Measurements from ENCODE around the gene ZC3H11A. TPM values are rescaled to one million over a fixed set of nuclear protein-coding genes. Genes with fewer than 3 reads are reported as not detected.

The ZC3H11A gene
- total RNA-seq, 2 experiments from 2014 or later: 98.5 to 99.5 TPM

DNA sequence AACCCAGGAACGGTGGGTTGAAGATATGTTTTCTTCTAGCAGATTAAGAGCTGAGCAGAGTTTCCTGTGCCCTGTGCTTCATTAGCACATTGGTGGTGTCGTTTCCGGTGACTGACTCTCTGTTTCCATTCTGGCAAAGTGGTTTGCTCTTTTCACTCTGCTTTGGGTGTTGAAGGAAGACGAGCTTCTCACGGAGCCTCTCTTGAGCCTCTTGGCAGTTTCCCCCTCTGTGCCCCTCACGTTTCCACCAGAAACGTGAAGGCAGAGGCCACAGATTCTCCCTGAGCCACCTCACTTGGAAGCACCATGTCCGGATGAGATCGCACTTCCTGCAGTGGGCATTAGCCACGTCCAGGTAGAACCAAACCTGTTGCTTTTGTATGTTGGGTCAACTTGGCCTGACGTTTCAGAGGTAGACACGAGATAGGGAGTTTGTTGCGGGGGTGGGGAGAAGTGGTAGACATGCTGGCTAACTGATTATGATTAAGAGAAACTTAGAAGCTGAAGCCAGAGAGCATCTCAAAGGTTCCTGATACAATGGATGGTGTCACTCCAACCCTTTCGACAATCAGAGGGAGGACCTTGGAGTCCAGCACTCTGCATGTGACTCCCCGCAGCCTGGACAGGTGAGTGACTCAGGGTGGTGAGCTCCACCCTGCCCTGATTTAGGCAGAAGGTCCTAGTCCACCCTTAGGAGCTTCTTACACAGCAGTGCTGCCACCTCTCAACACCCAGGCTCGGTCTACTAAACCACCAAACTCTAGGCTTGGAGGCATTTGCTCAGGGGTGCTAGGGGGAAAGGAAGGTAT, 30.2 kb upstream of the ZC3H11A start, which contains the start of gene LAX1:
LAX1 (plus strand) TSS at position 155 of the 809 bp plus-strand sequence; CDS start at position 538, 383 bp downstream.
- H3K9me3 Mint-ChIP-seq (ENCODE audit: low read depth): no peaks in the 10 kb centered on the region
- ATAC-seq (peak; percentile 89), DNase-seq (peak; percentile 91)
- H3K36me3 Mint-ChIP-seq: peaks cover 12% of the 10 kb centered on the region
- H3K4me1 Mint-ChIP-seq: peaks cover 52% of the 10 kb centered on the region
- no peaks in the 10 kb centered on the region for H3K27me3 Mint-ChIP-seq
- CTCF ChIA-PET: interaction anchor here (0.8 to 2.8 kb wide), 17 partner anchors 10 to 666 kb away, joined by 3 to 14 read pairs (median 4); partner anchors contain the start of genes ATP2B4, ZBED6 and ZC3H11A
- peak within 1 kb of the TSS; percentile 87 for H3K4me3 Mint-ChIP-seq
- peak within 1 kb of the TSS; percentile 100 for H3K27ac Mint-ChIP-seq

GRCh38 chr1:203768256-203768655, 27.2 kb upstream of the ZC3H11A start:
- Mint-ChIP-seq H3K27me3 (no peaks in the 10 kb centered on the region), H3K4me3 (no peak overlapping the region), H3K27ac (peak overlapping the region; percentile 40), H3K4me1 (peaks cover 53% of the 10 kb centered on the region), H3K9me3 (ENCODE audit: low read depth) (no peaks in the 10 kb centered on the region), H3K36me3 (peaks cover 30% of the 10 kb centered on the region)
- no peak for ATAC-seq
- CTCF ChIA-PET: no interaction called here
- DNase-seq: no peak

GRCh38 chr1:203769505-203770343, 25.7 kb upstream of the ZC3H11A start:
- no peak overlapping the region for H3K4me3 Mint-ChIP-seq
- DNase-seq (no peak), ATAC-seq (no peak)
- H3K27me3 Mint-ChIP-seq: no peaks in the 10 kb centered on the region
- H3K36me3 Mint-ChIP-seq: peaks cover 38% of the 10 kb centered on the region
- peaks cover 39% of the 10 kb centered on the region for H3K4me1 Mint-ChIP-seq
- H3K27ac Mint-ChIP-seq: no peak overlapping the region
- CTCF ChIA-PET: interaction anchor here (0.8 to 1.0 kb wide), 2 partner anchors 11 to 19 kb away, joined by 3 read pairs; no protein-coding TSS in a partner anchor
- H3K9me3 Mint-ChIP-seq (ENCODE audit: low read depth): no peaks in the 10 kb centered on the region

GRCh38 chr1:203771901-203772301, 23.5 kb upstream of the ZC3H11A start:
- Mint-ChIP-seq H3K4me1 (peaks cover 27% of the 10 kb centered on the region), H3K27ac (no peak overlapping the region), H3K27me3 (no peaks in the 10 kb centered on the region)

DNA sequence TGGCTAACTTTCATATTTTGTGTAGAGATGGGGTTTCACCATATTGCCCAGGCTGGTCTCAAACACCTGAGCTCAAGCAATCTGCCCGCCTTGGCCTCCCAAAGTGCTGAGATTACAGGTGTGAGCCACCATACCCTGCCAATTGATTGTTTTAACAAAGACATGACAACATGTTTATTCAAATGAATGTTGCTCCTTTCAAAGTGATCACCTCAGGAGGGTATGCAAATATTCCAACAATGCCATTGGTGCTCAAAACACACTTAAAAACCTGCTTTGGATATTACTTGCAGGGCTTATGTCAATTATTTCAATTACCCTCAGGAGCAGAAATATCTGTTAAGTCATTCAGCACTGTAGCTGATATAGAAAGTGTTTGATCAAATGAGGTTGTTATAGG, 22.6 kb upstream of the ZC3H11A start:
- H3K4me1 Mint-ChIP-seq: peaks cover 22% of the 10 kb centered on the region
- DNase-seq (no peak), ATAC-seq (no peak)
- no peaks in the 10 kb centered on the region for H3K27me3 Mint-ChIP-seq
- H3K9me3 Mint-ChIP-seq (ENCODE audit: low read depth): no peaks in the 10 kb centered on the region
- no peak overlapping the region for H3K4me3 Mint-ChIP-seq
- CTCF ChIA-PET: interaction anchor here (0.7 kb wide), 1 partner anchor 98 kb away, joined by 3 read pairs; no protein-coding TSS in a partner anchor
- peaks cover 43% of the 10 kb centered on the region for H3K36me3 Mint-ChIP-seq
- no peak overlapping the region for H3K27ac Mint-ChIP-seq

More at GRCh38 chr1:203771901-203772301, 23.5 kb upstream of the ZC3H11A start:
- Mint-ChIP-seq H3K9me3 (ENCODE audit: low read depth) (no peaks in the 10 kb centered on the region), H3K4me3 (no peak overlapping the region), H3K36me3 (peaks cover 45% of the 10 kb centered on the region)
- DNase-seq (no peak), ATAC-seq (no peak)
- CTCF ChIA-PET: no interaction called here

GRCh38 chr1:203776636-203777035, 18.8 kb upstream of the ZC3H11A start:
- Mint-ChIP-seq H3K9me3 (ENCODE audit: low read depth) (no peaks in the 10 kb centered on the region), H3K4me1 (peaks cover 3% of the 10 kb centered on the region), H3K4me3 (no peak overlapping the region), H3K36me3 (peaks cover 30% of the 10 kb centered on the region), H3K27me3 (no peaks in the 10 kb centered on the region), H3K27ac (no peak overlapping the region)
- CTCF ChIA-PET: interaction anchor here (0.7 to 1.1 kb wide), 4 partner anchors 23 to 273 kb away, joined by 3 to 5 read pairs (median 3); no protein-coding TSS in a partner anchor
- DNase-seq (no peak), ATAC-seq (peak; percentile 47)

GRCh38 chr1:203777596-203777995, 17.8 kb upstream of the ZC3H11A start:
- ATAC-seq (no peak), DNase-seq (no peak)
- H3K27me3 Mint-ChIP-seq: no peaks in the 10 kb centered on the region
- H3K9me3 Mint-ChIP-seq (ENCODE audit: low read depth): no peaks in the 10 kb centered on the region
- peaks cover 3% of the 10 kb centered on the region for H3K4me1 Mint-ChIP-seq
- H3K36me3 Mint-ChIP-seq: peaks cover 25% of the 10 kb centered on the region
- H3K4me3 Mint-ChIP-seq: no peak overlapping the region
- H3K27ac Mint-ChIP-seq: no peak overlapping the region
- CTCF ChIA-PET: interaction anchor here (0.6 to 1.1 kb wide), 4 partner anchors 22 to 274 kb away, joined by 3 to 5 read pairs (median 3); no protein-coding TSS in a partner anchor

DNA sequence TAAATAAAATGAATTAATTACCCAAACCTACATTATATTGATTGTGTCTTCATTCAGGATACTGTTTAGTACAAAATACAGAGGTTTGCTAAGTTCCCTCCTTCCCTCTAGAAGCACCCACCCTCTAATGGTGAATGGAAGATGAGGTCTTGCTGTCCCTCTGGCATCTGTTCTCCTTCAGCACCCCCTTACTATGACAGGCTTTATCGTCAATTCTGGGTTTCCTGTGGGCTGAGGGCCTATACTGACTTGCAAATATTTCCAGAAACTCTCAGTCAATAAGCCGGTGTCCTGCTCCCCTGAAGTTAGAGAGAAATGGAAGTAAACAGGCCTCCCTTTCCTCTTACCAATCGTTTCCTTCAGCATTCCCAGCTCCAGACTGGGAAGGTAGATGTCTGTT, 17.3 kb upstream of the ZC3H11A start:
- CTCF ChIA-PET: no interaction called here
- peaks cover 19% of the 10 kb centered on the region for H3K36me3 Mint-ChIP-seq
- no peaks in the 10 kb centered on the region for H3K9me3 Mint-ChIP-seq (ENCODE audit: low read depth)
- no peak overlapping the region for H3K4me3 Mint-ChIP-seq
- peaks cover 3% of the 10 kb centered on the region for H3K4me1 Mint-ChIP-seq
- H3K27ac Mint-ChIP-seq: no peak overlapping the region
- ATAC-seq: no peak
- no peaks in the 10 kb centered on the region for H3K27me3 Mint-ChIP-seq
- DNase-seq: no peak

DNA sequence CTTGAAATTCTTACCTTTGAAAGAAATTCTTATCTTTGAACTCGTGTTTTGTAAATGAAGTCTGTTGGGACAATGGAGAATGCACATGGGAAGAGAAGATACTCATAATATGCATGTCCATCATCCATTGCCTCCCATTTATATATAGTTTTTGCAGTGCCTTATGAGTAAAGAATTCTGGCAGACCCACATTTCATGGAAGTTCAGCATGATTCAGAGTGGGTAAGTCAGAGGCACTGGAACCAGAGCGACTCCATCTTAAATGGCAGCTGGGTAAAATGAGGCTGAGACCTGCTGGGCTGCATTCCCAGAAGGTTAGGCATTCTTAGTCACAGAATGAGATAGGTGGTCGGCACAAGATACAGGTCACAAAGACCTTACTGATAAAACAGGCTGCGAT, 16.6 kb upstream of the ZC3H11A start:
- H3K27me3 Mint-ChIP-seq: no peaks in the 10 kb centered on the region
- ATAC-seq (no peak), DNase-seq (no peak)
- no peak overlapping the region for H3K27ac Mint-ChIP-seq
- peaks cover 17% of the 10 kb centered on the region for H3K36me3 Mint-ChIP-seq
- H3K4me1 Mint-ChIP-seq: peaks cover 3% of the 10 kb centered on the region
- H3K9me3 Mint-ChIP-seq (ENCODE audit: low read depth): no peaks in the 10 kb centered on the region
- CTCF ChIA-PET: no interaction called here
- no peak overlapping the region for H3K4me3 Mint-ChIP-seq

- no peaks in the 10 kb centered on the region for H3K9me3 Mint-ChIP-seq (ENCODE audit: low read depth)
- H3K36me3 Mint-ChIP-seq: no peaks in the 10 kb centered on the region
- no peak overlapping the region for H3K4me3 Mint-ChIP-seq
- no peaks in the 10 kb centered on the region for H3K27me3 Mint-ChIP-seq
- DNase-seq (no peak), ATAC-seq (no peak)
- CTCF ChIA-PET: interaction anchor here (1.1 kb wide), 1 partner anchor 40 kb away, joined by 3 read pairs; no protein-coding TSS in a partner anchor
- H3K27ac Mint-ChIP-seq: no peak overlapping the region
- H3K4me1 Mint-ChIP-seq: no peaks in the 10 kb centered on the region
Measured at GRCh38 chr1:203781962-203782361, 13.5 kb upstream of the ZC3H11A start.

DNA sequence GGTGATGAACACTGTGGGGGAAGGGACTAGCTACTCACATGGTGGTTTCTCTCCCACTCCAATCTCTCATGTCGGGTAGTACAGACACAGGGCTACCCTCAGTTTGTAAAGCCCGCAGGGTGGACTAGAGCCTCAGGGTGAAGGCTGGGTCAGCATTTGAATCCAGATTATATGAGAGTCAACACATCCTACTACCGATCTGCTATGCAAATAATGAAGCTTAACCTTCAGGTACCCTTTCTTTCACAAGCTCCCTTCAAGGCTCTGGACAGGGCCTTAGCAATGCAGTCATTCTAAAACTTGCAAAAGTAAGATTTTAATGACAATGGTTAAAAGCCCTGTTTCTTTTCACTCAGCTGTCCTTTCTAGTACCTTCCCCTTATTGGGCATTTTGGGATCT, 5.5 kb upstream of the ZC3H11A start:
- DNase-seq (no peak), ATAC-seq (no peak)
- peaks cover 3% of the 10 kb centered on the region for H3K4me1 Mint-ChIP-seq
- no peaks in the 10 kb centered on the region for H3K27me3 Mint-ChIP-seq
- no peaks in the 10 kb centered on the region for H3K9me3 Mint-ChIP-seq (ENCODE audit: low read depth)
- no peak overlapping the region for H3K27ac Mint-ChIP-seq
- no peak overlapping the region for H3K4me3 Mint-ChIP-seq
- H3K36me3 Mint-ChIP-seq: no peaks in the 10 kb centered on the region
- CTCF ChIA-PET: no interaction called here

DNA sequence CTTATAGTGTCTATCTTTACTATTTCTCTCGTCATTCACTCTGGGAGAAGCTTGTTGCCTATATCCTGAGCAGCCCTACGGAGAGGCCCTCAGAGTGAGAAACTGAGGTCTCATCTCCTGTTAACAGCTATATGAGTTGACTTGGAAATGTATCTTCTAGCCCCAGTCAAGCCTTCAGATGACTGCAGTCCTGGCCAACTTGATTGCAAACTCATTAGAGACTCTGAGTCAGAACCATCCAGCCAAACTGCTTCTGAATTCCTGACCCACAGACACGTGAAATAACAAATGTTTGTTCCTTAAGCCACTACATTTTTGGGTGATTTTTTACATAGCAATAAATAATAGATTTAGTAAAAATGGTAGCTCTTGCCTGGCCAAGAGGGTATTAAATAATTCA, 3.9 kb upstream of the ZC3H11A start:
- DNase-seq (no peak), ATAC-seq (no peak)
- H3K9me3 Mint-ChIP-seq (ENCODE audit: low read depth): no peaks in the 10 kb centered on the region
- H3K36me3 Mint-ChIP-seq: peaks cover 4% of the 10 kb centered on the region
- peaks cover 10% of the 10 kb centered on the region for H3K4me1 Mint-ChIP-seq
- H3K27me3 Mint-ChIP-seq: no peaks in the 10 kb centered on the region
- CTCF ChIA-PET: interaction anchor here (0.8 kb wide), 1 partner anchor 519 kb away, joined by 4 read pairs; no protein-coding TSS in a partner anchor
- H3K4me3 Mint-ChIP-seq: no peak overlapping the region
- H3K27ac Mint-ChIP-seq: no peak overlapping the region

DNA sequence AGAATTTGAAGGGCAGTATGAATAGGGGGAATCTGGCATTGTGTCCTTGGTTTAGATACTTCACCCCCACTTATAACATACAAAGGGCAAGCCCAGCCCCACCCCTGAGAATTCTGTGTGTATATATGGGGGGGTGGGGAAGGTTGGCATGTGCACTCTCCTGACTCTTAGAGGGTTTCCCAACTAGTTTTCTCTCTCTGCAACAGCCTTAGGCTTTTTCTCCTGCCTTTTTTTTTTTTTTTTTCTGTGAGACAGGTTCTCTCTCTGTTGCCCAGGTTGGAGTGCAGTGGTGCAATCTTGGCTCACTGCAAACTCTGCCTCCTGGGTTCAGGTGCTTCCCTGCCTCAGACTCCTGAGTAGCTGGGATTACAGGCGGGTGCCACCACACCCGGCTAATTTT, 2.9 kb upstream of the ZC3H11A start:
- CTCF ChIA-PET: no interaction called here
- no peak for DNase-seq
- Mint-ChIP-seq H3K36me3 (peaks cover 11% of the 10 kb centered on the region), H3K4me1 (peaks cover 18% of the 10 kb centered on the region), H3K27me3 (no peaks in the 10 kb centered on the region), H3K4me3 (no peak overlapping the region), H3K9me3 (ENCODE audit: low read depth) (no peaks in the 10 kb centered on the region), H3K27ac (no peak overlapping the region)
- no peak for ATAC-seq

All from activated CD8-positive, alpha-beta memory T cell treated with anti-CD3 and anti-CD28 coated beads, Interleukin-2, amount 10 ng/mL, durations not matched to agents 7 days and 5 days (primary cell).